Aorta (tissue), 5 donors: ENCODE measurements around the gene C6orf62. TPM values are rescaled to one million over a fixed set of nuclear protein-coding genes. Genes with fewer than 3 reads are reported as not detected.
"Not testable (repeated sequence)": the region's sequence is repeated elsewhere in the genome, so short reads cannot be mapped to it uniquely, and the experiment has no call there.

Experiments
- ATAC-seq: fragments of 200-7000 bp; cut with Tn5 transposase; one replicate; pipeline ENCODE4 v1.9.1; 2022; ENCODE audit warnings: moderate library complexity; ENCODE audit not compliant: low FRiP score
- DNase-seq, 2 donors: peaks; one replicate each; pipeline ENCODE4 v3.0.0-alpha.2; 2020
- H3K27ac ChIP-seq, 2 donors: one replicate each; pipeline ENCODE4 v1.5.1; 2013; ENCODE audit warnings: low read length in 2 of 2, mild to moderate bottlenecking in 2 of 2, moderate library complexity in 2 of 2, control low read depth in 1 of 2, inconsistent platforms in 1 of 2, low read depth in 1 of 2
- H3K27me3 ChIP-seq, 2 donors: one replicate each; pipeline ENCODE4 v1.6.1; 2013; ENCODE audit warnings: control low read depth in 1 of 2, low read length in 1 of 2, mild to moderate bottlenecking in 1 of 2, moderate library complexity in 1 of 2; ENCODE audit not compliant: insufficient read depth in 2 of 2, control insufficient read depth in 1 of 2
- H3K36me3 ChIP-seq, 2 donors: one replicate each; pipeline ENCODE4 v1.6.1; 2013; ENCODE audit warnings: control low read depth in 1 of 2, low read length in 1 of 2, mild to moderate bottlenecking in 1 of 2; ENCODE audit not compliant: insufficient read depth in 2 of 2, control insufficient read depth in 1 of 2
- H3K4me1 ChIP-seq, 2 donors: one replicate each; pipeline ENCODE4 v1.6.1; 2013; ENCODE audit warnings: low read length in 2 of 2, control low read depth in 1 of 2, mild to moderate bottlenecking in 1 of 2, moderate library complexity in 1 of 2; ENCODE audit not compliant: insufficient read depth in 2 of 2, control insufficient read depth in 1 of 2
- H3K4me3 ChIP-seq, 2 donors: one replicate each; pipeline ENCODE4 v1.5.1; 2013; ENCODE audit warnings: low read length in 2 of 2, control low read depth in 1 of 2, mild to moderate bottlenecking in 1 of 2
- H3K9me3 ChIP-seq: one replicate; pipeline ENCODE4 v1.6.1; 2013; ENCODE audit warnings: mild to moderate bottlenecking, low read length; ENCODE audit not compliant: control insufficient read depth
- WGBS, 2 donors: extraction: QIAGEN DNeasy Blood & Tissue Kit; methylation state at CpG; one replicate each; pipeline ENCODE4 v1.1.7; 2013; 5-methylcytosine and 5-hydroxymethylcytosine counted together
- intact Hi-C, 2 donors: fragments of 100-400 bp; cut with DNase I; formaldehyde crosslinking; loops; one replicate each; pipeline versions ENCODE4 v1.14.2 to v1.15.0; 2022
- polyA plus RNA-seq, 2 donors: library from polyadenylated mRNA; stranded (reverse); fragments of 200-250 nt; gene quantifications; one replicate each; pipeline ENCODE4 v1.2.3, GENCODE V29; 2013
- total RNA-seq, 2 donors: library from RNA; stranded (reverse); fragmentation: NEBNext Ultra II Directional; extraction: Animal tissue kit (Norgen Biotek cat#: 25700); gene quantifications; one replicate each; pipeline ENCODE4 v1.2.1, GENCODE V29; 2021
- donor health status: healthy with polysubstance abuse.
- donor health status: Bipolar disorder and iron deficiency.
- donor health status: DM: no; HTN: no; CAD: no.
- donor health status: DM: no; HTN: no; CAD: no.
- donor health status: DM: yes; HTN: yes; CAD: no.

The C6orf62 gene
- total and polyA plus RNA-seq, 4 donors, result 35.1 to 88.5 (median 57.2) TPM

DNA sequence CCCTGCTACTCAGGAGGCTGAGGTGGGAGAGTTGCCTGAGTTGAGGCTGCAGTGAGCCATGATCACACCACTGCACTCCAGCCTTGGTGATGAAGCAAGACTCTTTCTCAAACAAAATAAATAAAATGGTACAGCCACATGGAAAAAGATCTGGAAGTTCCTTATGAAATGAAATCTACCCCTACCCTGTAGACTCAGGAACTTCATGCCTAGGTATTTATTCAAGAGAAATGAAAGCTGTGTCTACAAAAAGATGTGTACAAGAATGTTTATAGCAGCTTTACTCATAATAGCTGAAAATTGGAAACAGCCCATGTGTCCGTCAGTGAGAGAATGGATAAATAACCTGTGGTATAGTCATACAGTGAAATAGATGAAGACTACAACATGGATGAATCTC, 15.2 kb upstream of the C6orf62 start:
- ATAC-seq (no peak), DNase-seq (no peak)
- no peaks in the 10 kb centered on the region for H3K36me3 ChIP-seq
- intact Hi-C loops, result no loop called here
- H3K27ac ChIP-seq, result no peak overlapping the region
- WGBS, 2 donors, result 85 to 92% methylated on average over 1 of the region's 1 CpG
- no peaks in the 10 kb centered on the region for H3K27me3 ChIP-seq
- H3K9me3 ChIP-seq, result no peaks in the 10 kb centered on the region
- H3K4me1 ChIP-seq, result no peaks in the 10 kb centered on the region
- no peak overlapping the region for H3K4me3 ChIP-seq

DNA sequence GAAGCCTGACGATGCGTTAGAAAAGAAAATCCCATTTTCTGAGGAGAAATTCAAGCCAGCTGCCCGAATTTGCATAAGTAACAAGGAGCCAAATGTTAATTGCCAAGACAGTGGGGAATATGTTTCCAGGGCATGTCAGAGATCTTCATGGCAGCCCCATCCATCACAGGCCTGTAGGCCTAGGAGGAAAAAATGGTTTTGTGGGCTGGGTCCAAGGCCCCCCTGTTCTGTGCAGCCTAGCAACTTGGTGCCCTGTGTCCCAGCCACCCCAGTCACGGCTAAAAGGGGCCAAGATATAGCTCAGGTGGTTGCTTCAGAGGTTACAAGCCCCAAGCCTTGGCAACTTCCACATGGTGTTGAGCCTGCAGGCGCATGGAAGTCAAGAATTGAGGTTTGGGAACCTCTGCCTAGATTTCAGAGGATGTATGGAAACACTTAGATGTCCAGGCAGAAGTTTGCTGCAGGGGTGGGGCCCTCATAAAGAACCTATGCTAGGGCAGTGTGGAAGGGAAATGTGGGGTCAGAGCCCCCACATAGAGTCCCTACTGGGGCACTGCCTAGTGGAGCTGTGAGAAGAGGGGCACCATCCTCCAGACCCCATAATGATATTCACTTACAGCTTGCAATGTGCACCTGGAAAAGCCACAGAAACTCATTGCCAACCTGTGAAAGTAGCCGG, 12.6 kb upstream of the C6orf62 start:
- H3K9me3 ChIP-seq, H3K4me3 ChIP-seq, H3K4me1 ChIP-seq, DNase-seq, H3K27me3 ChIP-seq, ATAC-seq, H3K36me3 ChIP-seq, H3K27ac ChIP-seq, intact Hi-C loops: not testable (repeated sequence)
- 88 to 91% methylated on average over 6 of the region's 6 CpGs for WGBS, 2 donors

GRCh38 chr6:24730653-24731052, 11.7 kb upstream of the C6orf62 start:
- H3K9me3 ChIP-seq, ATAC-seq, H3K4me1 ChIP-seq, H3K27me3 ChIP-seq, H3K36me3 ChIP-seq, intact Hi-C loops, H3K4me3 ChIP-seq, H3K27ac ChIP-seq, DNase-seq: not testable (repeated sequence)
- 75 to 90% methylated on average over 3 of the region's 3 CpGs for WGBS, 2 donors

DNA sequence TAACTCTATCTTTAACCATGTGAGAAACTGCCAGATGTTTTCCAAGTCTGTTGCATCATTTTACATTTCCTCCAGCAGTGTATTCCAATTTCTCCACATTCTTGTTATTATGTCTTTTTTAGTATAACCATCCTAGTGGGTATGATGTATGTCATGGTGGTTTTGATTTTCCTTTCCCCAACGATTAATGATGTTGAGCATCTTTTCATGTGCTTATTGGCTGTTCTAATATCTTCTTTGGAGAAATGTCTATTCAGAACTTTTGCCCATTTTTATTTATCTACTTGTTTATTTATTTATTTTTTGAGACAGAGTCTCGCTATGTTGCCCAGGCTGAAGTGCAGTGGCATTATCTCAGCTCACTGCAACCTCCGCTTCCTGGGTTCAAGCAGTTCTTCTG, 4.3 kb upstream of the C6orf62 start:
- no peaks in the 10 kb centered on the region for H3K36me3 ChIP-seq
- WGBS, 2 donors, result 91 to 94% methylated on average over 3 of the region's 3 CpGs
- intact Hi-C loops, result no loop called here
- no peaks in the 10 kb centered on the region for H3K9me3 ChIP-seq
- H3K27ac ChIP-seq, result no peak overlapping the region
- no peaks in the 10 kb centered on the region for H3K4me1 ChIP-seq
- H3K27me3 ChIP-seq, result peaks cover 0 to 1% of the 10 kb centered on the region in 2 donors
- no peak overlapping the region for H3K4me3 ChIP-seq
- ATAC-seq, result no peak
- no peak for DNase-seq

GRCh38 chr6:24721461-24722215, 2.7 kb upstream of the C6orf62 start:
- intact Hi-C loops, result loop anchor here in 1 of 2 donors (2.0 kb wide), 2 partner anchors 53 to 55 kb away; partner anchors contain the start of genes ACOT13, GMNN and TDP2
- no peak for DNase-seq

DNA sequence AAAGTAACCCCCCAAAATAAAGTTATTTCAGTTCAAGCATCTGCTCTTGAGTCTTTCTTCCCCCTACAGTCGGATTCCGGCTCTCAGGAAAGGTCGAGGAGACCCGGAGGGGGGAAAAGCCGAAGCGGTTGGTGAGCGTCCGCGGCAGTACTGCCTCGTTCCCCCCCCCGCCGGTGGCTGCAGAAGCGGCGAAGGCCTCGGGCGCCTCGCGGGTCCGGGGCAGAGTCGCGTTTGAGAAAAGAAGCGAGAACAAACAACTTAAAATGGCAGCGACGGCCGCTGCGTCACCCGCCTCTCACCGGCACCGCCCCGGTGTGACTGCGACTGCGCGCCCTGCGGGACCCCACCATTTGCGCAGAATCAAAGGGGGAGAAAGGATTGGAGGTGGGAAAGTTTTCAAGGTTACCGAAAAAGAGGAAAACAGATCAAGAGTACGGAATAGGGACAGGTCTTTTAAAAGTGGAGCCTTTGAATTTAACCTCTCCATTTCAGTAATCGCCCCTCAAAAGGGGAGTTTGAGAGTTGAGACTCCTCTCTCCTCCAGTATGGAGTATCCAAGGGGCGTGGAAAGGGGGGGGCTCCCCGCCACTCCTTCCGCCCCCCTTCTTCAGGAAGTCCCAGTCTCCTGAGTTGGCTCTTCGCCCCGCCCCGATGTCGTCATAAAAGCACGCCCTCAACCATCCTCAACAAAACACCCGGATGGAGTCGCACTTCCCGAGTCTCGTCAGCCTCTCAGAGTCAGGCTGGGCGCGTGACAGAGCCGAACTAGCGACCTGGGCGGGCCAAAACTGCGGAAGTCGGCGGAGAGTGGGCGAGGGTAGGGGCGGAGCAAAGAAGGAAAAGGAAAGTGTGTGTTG, 1.9 kb upstream of the C6orf62 start:
- Histone ChIP-seq H3K27me3 (peaks cover 0 to 1% of the 10 kb centered on the region in 2 donors), H3K4me1 (no peaks in the 10 kb centered on the region), H3K9me3 (no peaks in the 10 kb centered on the region), H3K4me3 (peak overlapping the region; percentile 85 to 92), H3K27ac (peak overlapping the region; percentile 93 to 96), H3K36me3 (no peaks in the 10 kb centered on the region)
- ATAC-seq (peak; percentile 97), DNase-seq (peak; percentile 100)
- 0% methylated on average over 58 to 60 of the region's 60 CpGs for WGBS, 2 donors
- intact Hi-C loops, result loop anchor here in 1 of 2 donors (2.0 kb wide), 2 partner anchors 54 kb away; partner anchors contain the start of genes ACOT13, GMNN and TDP2

More at GRCh38 chr6:24721461-24722215, 2.7 kb upstream of the C6orf62 start:
- Histone ChIP-seq H3K4me3 (peak overlapping the region; percentile 8 to 33), H3K9me3 (no peaks in the 10 kb centered on the region), H3K4me1 (no peaks in the 10 kb centered on the region), H3K36me3 (no peaks in the 10 kb centered on the region), H3K27me3 (peaks cover 0 to 1% of the 10 kb centered on the region in 2 donors), H3K27ac (peak overlapping the region; percentile 29 to 98)
- 2% methylated on average over 26 of the region's 26 CpGs for WGBS, 2 donors
- peak; percentile 84 for ATAC-seq

DNA sequence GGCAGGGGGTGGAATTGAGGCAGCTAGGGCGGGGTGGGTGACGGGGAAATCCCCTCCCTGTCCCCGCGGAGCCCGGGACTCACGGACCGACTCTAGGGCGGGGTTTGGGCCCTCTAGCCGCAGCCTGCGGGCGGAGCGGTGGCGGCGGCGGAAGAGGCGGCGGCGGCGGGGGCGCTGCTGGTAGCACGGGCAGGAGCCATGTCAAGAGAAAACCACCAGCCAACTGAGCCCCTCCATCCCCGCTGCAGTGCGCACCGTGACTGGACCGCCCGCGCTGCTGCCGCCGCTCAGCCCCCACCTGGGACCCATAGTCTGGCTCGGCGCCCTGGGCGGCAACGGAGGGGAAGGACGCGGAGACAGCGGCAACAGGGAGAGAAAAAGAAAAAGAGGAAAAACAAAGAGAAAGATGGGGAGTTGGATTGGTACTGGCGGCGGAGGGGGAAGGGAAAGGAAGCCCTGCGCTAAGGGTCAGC, 1.2 kb upstream of the C6orf62 start:
- ATAC-seq, result peak; percentile 74
- intact Hi-C loops, result loop anchor here in 1 of 2 donors (2.0 kb wide), 2 partner anchors 53 to 55 kb away; partner anchors contain the start of genes ACOT13, GMNN and TDP2
- Histone ChIP-seq H3K4me1 (no peaks in the 10 kb centered on the region), H3K9me3 (no peaks in the 10 kb centered on the region), H3K27me3 (peaks cover 0 to 1% of the 10 kb centered on the region in 2 donors), H3K27ac (peak overlapping the region; percentile 93 to 96), H3K4me3 (peak overlapping the region; percentile 85 to 92), H3K36me3 (no peaks in the 10 kb centered on the region)
- WGBS, 2 donors, result 0% methylated on average over 34 to 39 of the region's 39 CpGs
- peak; percentile 75 to 89 for DNase-seq

GRCh38 chr6:24718449-24719124, 367 bp downstream of the C6orf62 start:
- 8 to 9% methylated on average over 8 of the region's 8 CpGs for WGBS, 2 donors
- H3K27me3 ChIP-seq, result peaks cover 0 to 1% of the 10 kb centered on the region in 2 donors
- DNase-seq (no peak), ATAC-seq (no peak)
- H3K27ac ChIP-seq, result no peak overlapping the region
- H3K4me3 ChIP-seq, result peak overlapping the region; percentile 85 to 92
- no peaks in the 10 kb centered on the region for H3K4me1 ChIP-seq
- intact Hi-C loops, result no loop called here
- peaks cover 0 to 2% of the 10 kb centered on the region in 2 donors for H3K36me3 ChIP-seq
- H3K9me3 ChIP-seq, result no peaks in the 10 kb centered on the region
